Fibroblast of the aortic adventitia (primary cell): ENCODE data around the gene NPM3. TPM values are rescaled to one million over a fixed set of nuclear protein-coding genes. Genes with fewer than 3 reads are reported as not detected.
A peak's percentile ranks its signal among the peaks of the same experiment; 100 is the strongest.

Experiments
- DNase-seq: peaks from one replicate; pipeline ENCODE4 v3.0.0-alpha.2; 2010; ENCODE audit warnings: low read depth
- H3K4me3 ChIP-seq: 2 replicates; pipeline ENCODE4 v1.5.1; 2011; ENCODE audit warnings: low read depth, mild to moderate bottlenecking, control low read depth, low read length, moderate library complexity
- total RNA-seq: library from RNA; depleted of rRNA; stranded (reverse); fragments of >200 nt; gene quantifications from 2 replicates; pipeline ENCODE4 v1.2.3, GENCODE V29; 2012; ENCODE audit warnings: low replicate concordance
- TF ChIP-seq, protein P1 (sequence below): IDR thresholded peaks from 2 replicates; pipeline ENCODE4 v1.5.1; 2011; ENCODE audit warnings: mild to moderate bottlenecking, low read length, control low read depth, inconsistent platforms; ENCODE audit not compliant: insufficient read depth

The NPM3 gene
- total RNA-seq, 1 donor = 70.9 TPM

DNA sequence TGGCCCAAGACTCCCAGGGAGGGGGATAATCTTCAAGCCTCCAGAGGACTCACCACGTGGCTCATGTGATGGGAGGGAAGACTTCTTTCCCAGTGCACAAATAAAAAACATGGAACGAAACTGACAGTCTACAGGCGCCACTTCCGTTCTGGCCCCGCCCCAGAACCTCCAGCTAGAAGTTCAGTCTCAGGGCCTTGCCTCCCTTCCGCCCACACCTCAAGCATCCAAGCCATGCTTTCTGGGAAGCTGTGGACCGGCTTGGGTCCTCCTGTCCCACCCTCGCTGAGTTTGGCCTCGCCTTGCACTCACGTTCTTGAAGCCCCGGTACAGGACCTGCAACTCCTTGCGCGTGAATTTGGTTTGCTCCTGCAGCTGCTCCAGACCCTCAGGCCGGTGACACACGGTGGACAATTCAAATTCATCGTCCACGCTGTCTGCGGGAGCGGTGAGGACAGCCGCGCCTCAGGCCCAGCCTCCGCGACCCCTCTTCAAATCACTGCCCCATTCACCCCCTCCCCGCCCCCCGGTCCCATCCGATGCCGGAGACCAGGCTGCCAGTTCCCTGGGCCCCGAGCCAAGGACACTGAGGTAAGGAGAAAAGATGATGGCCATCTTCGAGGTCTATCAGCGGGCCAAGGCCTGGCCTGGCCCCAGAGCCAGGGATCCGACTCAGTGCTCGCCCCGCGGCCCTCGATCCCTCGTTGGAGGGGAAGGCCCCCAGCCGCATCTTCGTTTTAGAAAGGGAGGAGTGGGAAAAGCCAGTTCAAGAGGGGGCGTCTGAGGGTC is 45.7 kb upstream of the NPM3 start:
- no peak overlapping the region for H3K4me3 ChIP-seq
- DNase-seq = no peak
- TF ChIP-seq, protein P1, sequence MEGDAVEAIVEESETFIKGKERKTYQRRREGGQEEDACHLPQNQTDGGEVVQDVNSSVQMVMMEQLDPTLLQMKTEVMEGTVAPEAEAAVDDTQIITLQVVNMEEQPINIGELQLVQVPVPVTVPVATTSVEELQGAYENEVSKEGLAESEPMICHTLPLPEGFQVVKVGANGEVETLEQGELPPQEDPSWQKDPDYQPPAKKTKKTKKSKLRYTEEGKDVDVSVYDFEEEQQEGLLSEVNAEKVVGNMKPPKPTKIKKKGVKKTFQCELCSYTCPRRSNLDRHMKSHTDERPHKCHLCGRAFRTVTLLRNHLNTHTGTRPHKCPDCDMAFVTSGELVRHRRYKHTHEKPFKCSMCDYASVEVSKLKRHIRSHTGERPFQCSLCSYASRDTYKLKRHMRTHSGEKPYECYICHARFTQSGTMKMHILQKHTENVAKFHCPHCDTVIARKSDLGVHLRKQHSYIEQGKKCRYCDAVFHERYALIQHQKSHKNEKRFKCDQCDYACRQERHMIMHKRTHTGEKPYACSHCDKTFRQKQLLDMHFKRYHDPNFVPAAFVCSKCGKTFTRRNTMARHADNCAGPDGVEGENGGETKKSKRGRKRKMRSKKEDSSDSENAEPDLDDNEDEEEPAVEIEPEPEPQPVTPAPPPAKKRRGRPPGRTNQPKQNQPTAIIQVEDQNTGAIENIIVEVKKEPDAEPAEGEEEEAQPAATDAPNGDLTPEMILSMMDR = no peak

DNA sequence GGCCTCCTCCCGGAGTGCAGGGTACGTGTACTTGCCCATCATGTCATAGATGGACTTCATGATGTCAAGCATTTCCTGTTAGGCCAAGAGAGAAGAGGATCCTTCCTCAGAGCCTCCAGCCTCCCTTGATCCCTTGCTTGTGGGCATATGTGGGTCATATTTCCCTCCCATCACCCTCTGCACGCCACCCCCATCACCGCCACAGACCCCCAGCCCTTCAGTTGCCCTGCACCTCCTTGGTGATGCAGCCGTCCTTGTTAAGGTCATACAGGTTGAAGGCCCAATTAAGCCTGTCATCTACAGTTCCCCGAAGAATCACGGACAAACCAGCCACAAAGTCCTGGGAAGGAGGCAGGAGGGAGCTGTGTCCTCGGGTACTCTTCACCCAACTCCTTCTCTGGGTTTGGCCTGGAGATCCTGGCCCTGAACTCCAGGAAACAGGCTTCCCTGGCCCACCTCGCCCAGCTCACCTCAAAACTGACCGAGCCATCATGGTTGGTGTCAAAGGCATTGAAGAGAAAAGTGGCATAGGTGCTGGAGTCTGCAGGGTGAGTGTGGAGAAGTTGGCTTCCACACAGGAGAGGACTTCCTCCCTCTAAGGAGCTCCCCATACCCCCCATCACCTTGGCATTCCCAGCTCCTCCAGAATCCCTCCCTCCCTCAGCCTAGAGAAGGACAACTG is 44.8 kb upstream of the NPM3 start:
- no peak overlapping the region for H3K4me3 ChIP-seq
- no peak for DNase-seq
- TF ChIP-seq, protein P1 = no peak

DNA sequence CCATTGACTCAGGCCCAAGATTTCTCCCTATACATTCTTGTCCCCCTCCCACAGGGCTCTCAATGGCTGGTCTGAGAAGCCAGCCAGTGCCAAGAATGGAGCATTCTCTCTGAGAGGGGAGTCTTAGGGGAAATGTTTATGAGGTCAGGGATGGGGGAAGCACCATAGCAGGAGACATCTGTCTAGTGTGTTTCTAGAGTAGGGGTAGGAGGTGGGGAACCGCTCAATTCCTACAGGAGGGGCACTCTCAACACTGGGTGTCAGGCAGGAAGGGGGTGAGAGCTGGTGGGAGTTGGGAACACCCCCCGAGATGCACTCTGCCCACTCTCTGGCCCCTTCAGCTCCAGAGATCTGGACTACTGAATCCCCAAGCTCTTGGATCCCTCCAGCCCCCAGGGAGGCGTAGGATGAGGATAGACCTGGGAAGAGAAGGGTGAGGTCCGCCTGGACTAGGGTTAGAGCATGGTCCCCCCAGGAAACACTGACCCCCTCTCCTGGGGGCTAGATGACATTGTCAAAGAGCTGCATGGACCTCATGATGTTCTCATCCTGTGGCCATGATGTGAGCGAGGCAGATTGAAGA is 43.7 kb upstream of the NPM3 start:
- no peak for DNase-seq
- TF ChIP-seq, protein P1 = no peak

DNA sequence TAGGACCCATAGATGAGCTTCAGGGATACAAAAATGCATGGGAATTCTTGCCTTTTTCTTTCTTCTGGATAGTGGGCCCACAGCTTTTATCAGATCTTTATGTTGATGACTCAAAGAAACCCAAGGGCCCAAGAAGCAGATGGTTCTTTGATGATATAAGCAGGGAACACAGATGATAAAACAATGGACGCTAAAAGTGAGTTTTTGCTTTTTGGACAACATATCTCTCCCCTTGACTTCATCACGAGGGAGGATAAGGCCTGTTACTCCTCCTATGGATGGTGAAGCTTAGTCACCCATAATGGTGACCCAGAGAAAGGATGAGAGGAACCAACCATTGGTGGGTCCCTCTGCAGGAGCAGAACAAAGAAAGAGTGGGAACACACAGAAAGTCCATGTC is 41.5 kb upstream of the NPM3 start:
- no peak for DNase-seq
- H3K4me3 ChIP-seq = no peak overlapping the region
- TF ChIP-seq, protein P1 = no peak

More for the DNA sequence above, 43.7 kb upstream of the NPM3 start:
- no peak overlapping the region for H3K4me3 ChIP-seq

DNA sequence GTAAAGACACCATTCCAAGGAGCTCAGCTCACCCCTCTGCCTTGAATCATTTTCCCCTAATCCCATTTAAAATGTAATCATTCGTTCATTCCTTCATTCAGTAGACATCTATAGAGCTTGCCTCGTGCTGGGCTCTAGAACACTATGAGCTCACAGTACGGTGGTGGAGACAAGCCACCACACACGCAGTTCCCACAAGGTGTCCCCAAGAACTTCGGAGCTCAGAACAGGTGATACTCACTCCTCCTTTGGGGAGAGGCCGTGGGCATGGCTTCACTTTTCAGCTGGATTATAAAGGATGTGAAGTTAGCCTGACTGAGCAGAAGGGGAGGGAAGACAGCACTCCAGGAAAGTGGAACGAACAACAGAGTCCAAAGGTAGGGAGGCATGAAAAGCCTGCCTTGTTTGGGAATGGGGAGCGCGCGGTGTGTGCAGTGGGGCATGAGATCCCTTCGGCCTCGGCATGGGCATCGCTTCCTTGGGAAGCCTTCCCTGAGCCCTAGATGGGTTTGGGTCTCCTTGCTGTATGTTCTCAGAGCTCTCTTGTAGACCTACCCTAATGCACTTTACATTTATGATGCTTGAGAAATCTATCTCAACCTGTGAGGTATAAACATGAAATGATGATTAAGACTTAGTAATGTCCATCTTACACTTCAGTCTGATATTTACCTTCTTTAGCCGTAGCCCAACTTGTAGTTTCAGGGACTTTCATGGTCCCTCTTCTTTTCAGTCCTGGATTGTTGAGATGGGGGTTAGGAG is 35.8 kb upstream of the NPM3 start:
- TF ChIP-seq, protein P1 = no peak
- no peak for DNase-seq

DNA sequence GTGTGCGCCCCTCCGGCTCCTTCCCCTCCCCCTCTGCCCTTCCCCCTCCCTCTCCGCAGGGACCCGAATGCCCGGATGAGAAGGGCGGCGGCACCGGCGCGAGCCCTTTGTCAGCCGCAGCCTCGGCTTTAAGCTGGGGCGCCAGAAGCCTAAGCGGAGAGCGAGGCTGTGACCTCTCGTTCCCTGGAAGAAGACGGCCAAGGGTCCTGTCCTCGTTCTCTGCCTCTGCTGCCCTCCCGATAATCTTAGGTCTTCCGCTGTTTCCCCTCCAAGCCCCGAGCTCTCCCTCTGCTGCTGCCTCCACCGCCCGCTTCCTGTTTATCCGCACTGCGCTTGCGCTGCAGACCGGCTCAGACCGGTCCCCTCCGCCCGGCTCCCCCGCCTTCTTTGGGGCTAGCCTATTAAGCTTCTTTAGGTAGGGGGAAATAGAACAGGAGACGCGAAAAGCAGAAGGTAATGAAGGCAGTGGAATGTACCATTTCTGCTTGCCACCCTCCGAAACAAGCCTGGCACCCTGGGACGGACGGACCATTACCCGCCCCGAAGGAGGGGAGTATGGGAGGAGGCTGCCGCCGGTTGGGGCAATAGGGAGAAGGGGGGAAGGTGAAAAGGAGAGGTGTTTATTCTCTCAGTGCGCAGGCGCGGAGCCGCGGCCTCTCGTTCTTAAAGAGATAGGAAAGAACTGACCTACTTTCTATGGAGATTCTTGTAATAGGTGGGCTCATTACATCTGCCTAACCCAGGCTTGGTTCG is 35.0 kb upstream of the NPM3 start, which contains the start of gene OGA:
OGA (minus strand) TSS at position 326 of the 753 bp plus-strand sequence. CDS start 422 bp downstream, outside the sequence.
- peak; percentile 100 for DNase-seq
- peak within 1 kb of the TSS; percentile 98 for H3K4me3 ChIP-seq
- TF ChIP-seq, protein P1 = no peak

More for the DNA sequence above, 35.8 kb upstream of the NPM3 start:
- peak overlapping the region; percentile 60 for H3K4me3 ChIP-seq
